Ishikawa (cell line): ENCODE data around the gene ZPLD1.

Source experiments
- CEBPB ChIP-seq: IDR thresholded peaks from 2 replicates; pipeline ENCODE4 v1.6.1; 2012
- CREB1 ChIP-seq: IDR thresholded peaks from 2 replicates; pipeline ENCODE4 v1.6.1; 2012; ENCODE audit warnings: low read depth
- EGR1 ChIP-seq: IDR thresholded peaks from 2 replicates; pipeline ENCODE4 v1.6.1; 2012
- EP300 ChIP-seq: IDR thresholded peaks from 2 replicates; pipeline ENCODE4 v1.6.1; 2012; ENCODE audit warnings: borderline replicate concordance
- FOXM1 ChIP-seq: IDR thresholded peaks from 2 replicates; pipeline ENCODE4 v1.6.1; 2012; ENCODE audit warnings: low read depth, borderline replicate concordance
- RAD21 ChIP-seq: IDR thresholded peaks from 2 replicates; pipeline ENCODE4 v1.6.1; 2012; ENCODE audit warnings: low read depth
- REST ChIP-seq: IDR thresholded peaks from 2 replicates; pipeline ENCODE4 v1.6.1; 2012; ENCODE audit warnings: low read depth, mild to moderate bottlenecking
- TAF1 ChIP-seq: IDR thresholded peaks from 2 replicates; pipeline ENCODE4 v1.6.1; 2012; ENCODE audit warnings: low read depth, mild to moderate bottlenecking
- TCF12 ChIP-seq: IDR thresholded peaks from 2 replicates; pipeline ENCODE4 v1.6.1; 2012; ENCODE audit warnings: low read depth
- TEAD4 ChIP-seq: IDR thresholded peaks from 2 replicates; pipeline ENCODE4 v1.6.1; 2012
- USF1 ChIP-seq: IDR thresholded peaks from 2 replicates; pipeline ENCODE4 v1.6.1; 2012
- YY1 ChIP-seq: IDR thresholded peaks from 2 replicates; pipeline ENCODE4 v1.6.1; 2012; ENCODE audit warnings: low read depth
- ZBTB7A ChIP-seq: IDR thresholded peaks from 2 replicates; pipeline ENCODE4 v1.6.1; 2012; ENCODE audit warnings: low read depth
- TF ChIP-seq, protein P1 (sequence below): IDR thresholded peaks from 2 replicates; pipeline ENCODE4 v1.6.1; 2012

DNA sequence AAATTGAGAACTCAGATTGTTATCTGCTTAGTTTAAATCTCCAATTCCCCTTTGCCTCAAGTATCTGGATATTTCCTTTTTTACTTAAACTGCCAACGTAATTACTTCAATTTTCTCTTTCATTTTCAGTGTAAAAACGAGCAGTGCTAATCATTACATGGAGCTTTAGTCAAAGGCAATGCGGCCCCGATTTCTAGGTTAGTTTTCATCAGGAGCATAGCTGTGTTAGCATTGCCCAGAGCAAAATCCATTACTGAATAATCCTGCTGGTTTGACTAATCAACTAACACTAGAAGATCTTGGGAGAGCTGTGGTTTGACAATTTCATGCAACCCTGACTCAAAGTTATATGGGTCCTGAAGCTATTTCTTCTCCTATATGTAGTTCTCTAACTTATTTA is 46.2 kb downstream of the ZPLD1 start:
- no peak for TF ChIP-seq YY1
- TF ChIP-seq ZBTB7A: no peak
- TF ChIP-seq, protein P1, sequence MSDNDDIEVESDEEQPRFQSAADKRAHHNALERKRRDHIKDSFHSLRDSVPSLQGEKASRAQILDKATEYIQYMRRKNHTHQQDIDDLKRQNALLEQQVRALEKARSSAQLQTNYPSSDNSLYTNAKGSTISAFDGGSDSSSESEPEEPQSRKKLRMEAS: no peak
- TF ChIP-seq CEBPB: no peak
- TF ChIP-seq RAD21: no peak
- no peak for TF ChIP-seq CREB1
- no peak for TF ChIP-seq TEAD4
- TF ChIP-seq EGR1: no peak
- no peak for TF ChIP-seq REST
- TF ChIP-seq EP300: no peak
- no peak for TF ChIP-seq TAF1
- no peak for TF ChIP-seq TCF12
- no peak for TF ChIP-seq USF1
- no peak for TF ChIP-seq FOXM1
